ENCODE data around the gene CALHM2. TPM values are rescaled to one million over a fixed set of nuclear protein-coding genes. Genes with fewer than 3 reads are reported as not detected.

CALHM2 gene
- total and polyA plus RNA-seq, 2 of the 13 experiments (the other 11 are each of a cell fraction or from before 2014, with no cell fraction given), result 0.15 TPM; not detected in 1

DNA sequence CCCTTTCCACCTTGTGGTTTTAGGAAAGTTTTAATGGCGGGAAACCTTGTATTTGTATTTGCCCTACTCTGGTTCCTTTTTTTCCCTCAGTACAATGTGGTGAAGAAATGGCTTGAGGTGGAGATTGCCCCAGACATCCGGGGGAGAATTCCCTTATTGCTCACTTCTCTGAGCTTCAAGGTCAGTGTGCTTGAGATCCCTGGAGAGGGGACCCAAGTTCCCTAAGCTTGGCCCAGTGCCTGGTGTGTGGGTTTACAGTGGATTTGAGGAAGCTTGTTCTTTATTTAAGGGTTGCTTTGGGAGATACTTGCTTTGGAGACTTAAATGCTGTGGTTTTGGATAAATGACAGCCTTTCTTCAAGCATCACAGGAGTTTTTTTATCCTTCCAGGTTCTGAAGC, 18.3 kb downstream of the CALHM2 start:
- intact Hi-C loops (cut with micrococcal nuclease; ENCODE audit: unreplicated experiment) (loop anchor here (5.0 kb wide), 1 partner anchor 53 kb away; no protein-coding TSS in a partner anchor), in situ Hi-C loops (cut with HindIII; ENCODE audit: extremely low pct_ligation_motif_present, low pct_unique_long_range_greater_than_20kb) (no loop called here)
- H3K27me3 ChIP-seq (ENCODE audit: control insufficient read depth in 1 of 2, insufficient read depth in 2 of 2, low read length in 2 of 2), result no peaks in the 10 kb centered on the region
- H3K36me3 ChIP-seq (replicated peaks in 1 of 2; ENCODE audit: control insufficient read depth in 1 of 2, insufficient read depth in 2 of 2, low read length in 2 of 2), result peaks cover 32 to 75% of the 10 kb centered on the region in 2 experiments; a peak in 4 of 5 replicates
- TF ChIP-seq ZNF205 (CRISPR knock-in tag; IDR thresholded peaks at IDR 0.05) (no peak), ZNF614 (CRISPR knock-in tag; IDR thresholded peaks at IDR 0.05; ENCODE audit: borderline replicate concordance) (no peak), THAP11 (CRISPR knock-in tag; IDR thresholded peaks at IDR 0.05) (no peak), ZKSCAN1 (IDR thresholded peaks at IDR 0.05; ENCODE audit: low read length) (no peak), FOXP1 (IDR thresholded peaks at IDR 0.05) (no peak), FOXP1 (CRISPR knock-in tag; IDR thresholded peaks at IDR 0.05) (no peak), POLR2AphosphoS5 (IDR thresholded peaks at IDR 0.05; ENCODE audit: low read depth, low read length) (no peak)
- TF ChIP-seq, protein P1, sequence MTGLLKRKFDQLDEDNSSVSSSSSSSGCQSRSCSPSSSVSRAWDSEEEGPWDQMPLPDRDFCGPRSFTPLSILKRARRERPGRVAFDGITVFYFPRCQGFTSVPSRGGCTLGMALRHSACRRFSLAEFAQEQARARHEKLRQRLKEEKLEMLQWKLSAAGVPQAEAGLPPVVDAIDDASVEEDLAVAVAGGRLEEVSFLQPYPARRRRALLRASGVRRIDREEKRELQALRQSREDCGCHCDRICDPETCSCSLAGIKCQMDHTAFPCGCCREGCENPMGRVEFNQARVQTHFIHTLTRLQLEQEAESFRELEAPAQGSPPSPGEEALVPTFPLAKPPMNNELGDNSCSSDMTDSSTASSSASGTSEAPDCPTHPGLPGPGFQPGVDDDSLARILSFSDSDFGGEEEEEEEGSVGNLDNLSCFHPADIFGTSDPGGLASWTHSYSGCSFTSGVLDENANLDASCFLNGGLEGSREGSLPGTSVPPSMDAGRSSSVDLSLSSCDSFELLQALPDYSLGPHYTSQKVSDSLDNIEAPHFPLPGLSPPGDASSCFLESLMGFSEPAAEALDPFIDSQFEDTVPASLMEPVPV (CRISPR knock-in tag; IDR thresholded peaks at IDR 0.05), result no peak
- TF ChIP-seq, protein P2, sequence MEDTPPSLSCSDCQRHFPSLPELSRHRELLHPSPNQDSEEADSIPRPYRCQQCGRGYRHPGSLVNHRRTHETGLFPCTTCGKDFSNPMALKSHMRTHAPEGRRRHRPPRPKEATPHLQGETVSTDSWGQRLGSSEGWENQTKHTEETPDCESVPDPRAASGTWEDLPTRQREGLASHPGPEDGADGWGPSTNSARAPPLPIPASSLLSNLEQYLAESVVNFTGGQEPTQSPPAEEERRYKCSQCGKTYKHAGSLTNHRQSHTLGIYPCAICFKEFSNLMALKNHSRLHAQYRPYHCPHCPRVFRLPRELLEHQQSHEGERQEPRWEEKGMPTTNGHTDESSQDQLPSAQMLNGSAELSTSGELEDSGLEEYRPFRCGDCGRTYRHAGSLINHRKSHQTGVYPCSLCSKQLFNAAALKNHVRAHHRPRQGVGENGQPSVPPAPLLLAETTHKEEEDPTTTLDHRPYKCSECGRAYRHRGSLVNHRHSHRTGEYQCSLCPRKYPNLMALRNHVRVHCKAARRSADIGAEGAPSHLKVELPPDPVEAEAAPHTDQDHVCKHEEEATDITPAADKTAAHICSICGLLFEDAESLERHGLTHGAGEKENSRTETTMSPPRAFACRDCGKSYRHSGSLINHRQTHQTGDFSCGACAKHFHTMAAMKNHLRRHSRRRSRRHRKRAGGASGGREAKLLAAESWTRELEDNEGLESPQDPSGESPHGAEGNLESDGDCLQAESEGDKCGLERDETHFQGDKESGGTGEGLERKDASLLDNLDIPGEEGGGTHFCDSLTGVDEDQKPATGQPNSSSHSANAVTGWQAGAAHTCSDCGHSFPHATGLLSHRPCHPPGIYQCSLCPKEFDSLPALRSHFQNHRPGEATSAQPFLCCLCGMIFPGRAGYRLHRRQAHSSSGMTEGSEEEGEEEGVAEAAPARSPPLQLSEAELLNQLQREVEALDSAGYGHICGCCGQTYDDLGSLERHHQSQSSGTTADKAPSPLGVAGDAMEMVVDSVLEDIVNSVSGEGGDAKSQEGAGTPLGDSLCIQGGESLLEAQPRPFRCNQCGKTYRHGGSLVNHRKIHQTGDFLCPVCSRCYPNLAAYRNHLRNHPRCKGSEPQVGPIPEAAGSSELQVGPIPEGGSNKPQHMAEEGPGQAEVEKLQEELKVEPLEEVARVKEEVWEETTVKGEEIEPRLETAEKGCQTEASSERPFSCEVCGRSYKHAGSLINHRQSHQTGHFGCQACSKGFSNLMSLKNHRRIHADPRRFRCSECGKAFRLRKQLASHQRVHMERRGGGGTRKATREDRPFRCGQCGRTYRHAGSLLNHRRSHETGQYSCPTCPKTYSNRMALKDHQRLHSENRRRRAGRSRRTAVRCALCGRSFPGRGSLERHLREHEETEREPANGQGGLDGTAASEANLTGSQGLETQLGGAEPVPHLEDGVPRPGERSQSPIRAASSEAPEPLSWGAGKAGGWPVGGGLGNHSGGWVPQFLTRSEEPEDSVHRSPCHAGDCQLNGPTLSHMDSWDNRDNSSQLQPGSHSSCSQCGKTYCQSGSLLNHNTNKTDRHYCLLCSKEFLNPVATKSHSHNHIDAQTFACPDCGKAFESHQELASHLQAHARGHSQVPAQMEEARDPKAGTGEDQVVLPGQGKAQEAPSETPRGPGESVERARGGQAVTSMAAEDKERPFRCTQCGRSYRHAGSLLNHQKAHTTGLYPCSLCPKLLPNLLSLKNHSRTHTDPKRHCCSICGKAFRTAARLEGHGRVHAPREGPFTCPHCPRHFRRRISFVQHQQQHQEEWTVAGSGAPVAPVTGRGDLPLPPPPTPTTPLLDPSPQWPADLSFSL (CRISPR knock-in tag; IDR thresholded peaks at IDR 0.05), result no peak
- TF ChIP-seq, protein P3, sequence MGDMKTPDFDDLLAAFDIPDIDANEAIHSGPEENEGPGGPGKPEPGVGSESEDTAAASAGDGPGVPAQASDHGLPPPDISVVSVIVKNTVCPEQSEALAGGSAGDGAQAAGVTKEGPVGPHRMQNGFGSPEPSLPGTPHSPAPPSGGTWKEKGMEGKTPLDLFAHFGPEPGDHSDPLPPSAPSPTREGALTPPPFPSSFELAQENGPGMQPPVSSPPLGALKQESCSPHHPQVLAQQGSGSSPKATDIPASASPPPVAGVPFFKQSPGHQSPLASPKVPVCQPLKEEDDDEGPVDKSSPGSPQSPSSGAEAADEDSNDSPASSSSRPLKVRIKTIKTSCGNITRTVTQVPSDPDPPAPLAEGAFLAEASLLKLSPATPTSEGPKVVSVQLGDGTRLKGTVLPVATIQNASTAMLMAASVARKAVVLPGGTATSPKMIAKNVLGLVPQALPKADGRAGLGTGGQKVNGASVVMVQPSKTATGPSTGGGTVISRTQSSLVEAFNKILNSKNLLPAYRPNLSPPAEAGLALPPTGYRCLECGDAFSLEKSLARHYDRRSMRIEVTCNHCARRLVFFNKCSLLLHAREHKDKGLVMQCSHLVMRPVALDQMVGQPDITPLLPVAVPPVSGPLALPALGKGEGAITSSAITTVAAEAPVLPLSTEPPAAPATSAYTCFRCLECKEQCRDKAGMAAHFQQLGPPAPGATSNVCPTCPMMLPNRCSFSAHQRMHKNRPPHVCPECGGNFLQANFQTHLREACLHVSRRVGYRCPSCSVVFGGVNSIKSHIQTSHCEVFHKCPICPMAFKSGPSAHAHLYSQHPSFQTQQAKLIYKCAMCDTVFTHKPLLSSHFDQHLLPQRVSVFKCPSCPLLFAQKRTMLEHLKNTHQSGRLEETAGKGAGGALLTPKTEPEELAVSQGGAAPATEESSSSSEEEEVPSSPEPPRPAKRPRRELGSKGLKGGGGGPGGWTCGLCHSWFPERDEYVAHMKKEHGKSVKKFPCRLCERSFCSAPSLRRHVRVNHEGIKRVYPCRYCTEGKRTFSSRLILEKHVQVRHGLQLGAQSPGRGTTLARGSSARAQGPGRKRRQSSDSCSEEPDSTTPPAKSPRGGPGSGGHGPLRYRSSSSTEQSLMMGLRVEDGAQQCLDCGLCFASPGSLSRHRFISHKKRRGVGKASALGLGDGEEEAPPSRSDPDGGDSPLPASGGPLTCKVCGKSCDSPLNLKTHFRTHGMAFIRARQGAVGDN (CRISPR knock-in tag; IDR thresholded peaks at IDR 0.05), result no peak
- TF ChIP-seq, protein P4, sequence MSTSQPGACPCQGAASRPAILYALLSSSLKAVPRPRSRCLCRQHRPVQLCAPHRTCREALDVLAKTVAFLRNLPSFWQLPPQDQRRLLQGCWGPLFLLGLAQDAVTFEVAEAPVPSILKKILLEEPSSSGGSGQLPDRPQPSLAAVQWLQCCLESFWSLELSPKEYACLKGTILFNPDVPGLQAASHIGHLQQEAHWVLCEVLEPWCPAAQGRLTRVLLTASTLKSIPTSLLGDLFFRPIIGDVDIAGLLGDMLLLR (CRISPR knock-in tag; IDR thresholded peaks at IDR 0.05), result no peak
- H3K4me2 ChIP-seq (ENCODE audit: low read depth, low read length), result no peak overlapping the region
- H3K4me3 ChIP-seq (replicated peaks in 1 of 3; ENCODE audit: insufficient read depth in 1 of 3, low read depth in 2 of 3, low read length in 3 of 3), result no peak overlapping the region
- H4K20me1 ChIP-seq (ENCODE audit: insufficient read depth, low read length), result no peaks in the 10 kb centered on the region
- ATAC-seq, result no peak
- no peak overlapping the region for H3K27ac ChIP-seq (ENCODE audit: extremely low read length, insufficient read depth, low read length)
- DNase-seq (ENCODE audit: low spot score), result no peak
- CTCF ChIA-PET (ENCODE audit: low intra/inter-chr PET ratio, low total read pairs), result no interaction called here
- BruUV-seq (replicated peaks), result no TSS peak
- no peak overlapping the region for H3K9ac ChIP-seq (ENCODE audit: insufficient read depth, low read depth, low read length)
- no peak for FAIRE-seq
- H3K79me2 ChIP-seq (ENCODE audit: insufficient read depth, low read length), result no peaks in the 10 kb centered on the region
- H3K4me1 ChIP-seq (ENCODE audit: insufficient read depth, low read length), result peaks cover 13% of the 10 kb centered on the region
- H3K9me3 ChIP-seq (ENCODE audit: low read length), result no peaks in the 10 kb centered on the region
- POLR2A ChIA-PET, result no interaction called here
- 96% methylated on average over 2 of the region's 2 CpGs for whole genome bisulfite sequencing (ENCODE audit: low lambda C conversion rate)
- H2AFZ ChIP-seq (ENCODE audit: low read length), result no peak overlapping the region
